Measurements from ENCODE around the gene PPP2R2D.
"Not testable (repeated sequence)": the region's sequence is repeated elsewhere in the genome, so short reads cannot be mapped to it uniquely, and the experiment has no call there.

Gene PPP2R2D

DNA sequence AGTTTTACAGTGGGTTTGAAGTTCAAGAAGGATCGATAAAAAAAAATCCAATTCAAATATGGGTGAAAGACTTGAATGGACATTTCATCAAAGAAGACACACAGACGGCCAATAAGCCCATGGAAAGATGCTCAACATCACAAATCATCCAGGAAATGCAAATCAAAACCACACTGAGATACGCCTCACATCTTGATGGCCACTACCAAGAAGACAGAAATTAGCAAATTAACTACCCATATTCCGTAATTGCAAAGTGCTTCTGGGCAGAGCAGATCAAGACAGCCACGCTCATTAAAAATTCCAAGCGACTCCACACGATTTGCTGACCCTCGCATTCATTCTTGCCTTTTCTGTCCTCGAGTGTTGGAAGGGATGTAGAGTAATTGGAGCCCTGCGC is 34.1 kb upstream of the PPP2R2D start:
- DNase-seq = no peak

DNA sequence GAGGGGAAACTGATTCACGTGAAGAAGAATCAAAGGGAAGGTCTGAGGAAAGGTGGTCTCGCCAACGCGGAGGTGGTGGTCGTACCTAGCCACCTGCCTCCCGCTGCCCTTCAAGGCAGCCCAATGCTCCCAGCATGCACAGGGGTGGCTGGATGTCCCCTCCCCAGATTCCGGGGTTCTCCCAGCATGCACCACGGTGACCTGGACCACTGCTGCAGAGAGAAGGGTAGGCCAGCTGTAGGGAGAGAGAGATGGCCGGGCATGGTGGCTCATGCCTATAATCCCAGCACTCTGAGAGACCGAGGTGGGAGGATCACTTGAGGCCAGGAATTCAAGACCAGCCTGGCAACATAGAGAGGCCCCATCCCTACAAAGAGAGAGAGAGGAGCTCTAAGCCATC is 32.4 kb upstream of the PPP2R2D start:
- no peak for DNase-seq

DNA sequence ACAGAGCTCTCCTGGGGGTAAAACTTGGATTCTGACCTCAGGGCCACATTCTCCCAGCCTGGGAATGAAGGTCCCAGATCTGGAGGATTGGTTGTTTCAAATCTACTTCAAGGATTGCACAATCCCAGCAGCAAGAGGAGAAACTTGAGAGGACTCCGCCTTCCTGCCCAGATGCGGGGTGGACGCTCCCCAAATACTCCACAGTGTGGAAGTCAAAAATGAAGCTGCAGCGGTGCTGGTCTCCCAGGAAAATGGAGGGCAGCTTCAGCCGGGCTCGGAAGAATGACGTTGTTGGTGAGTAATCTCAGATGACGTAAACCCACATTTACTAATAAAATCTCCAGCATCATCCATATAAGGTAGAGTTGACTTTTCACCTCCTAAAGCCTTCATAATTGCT is 31.5 kb upstream of the PPP2R2D start:
- no peak for DNase-seq

DNA sequence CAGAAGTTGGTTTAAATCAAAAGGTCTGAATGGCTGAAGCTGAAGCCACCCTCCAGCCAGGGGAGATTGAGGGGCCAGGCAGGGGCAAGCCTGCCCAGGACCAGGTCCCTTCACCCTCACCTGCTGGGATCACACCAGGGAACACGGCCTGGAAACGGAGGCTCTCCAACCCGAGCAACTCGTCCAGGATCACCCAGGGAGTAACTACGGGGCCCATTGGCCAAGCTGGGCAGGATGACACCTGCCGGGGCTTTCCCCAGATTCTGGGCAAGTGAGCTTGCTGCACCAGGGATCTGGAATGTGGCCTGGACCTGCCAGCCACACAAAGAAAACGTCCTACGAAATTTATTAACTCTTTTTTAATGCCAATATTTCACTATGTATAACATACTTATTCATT is 30.4 kb upstream of the PPP2R2D start:
- DNase-seq = no peak

- no peak for DNase-seq
These were observed 29.8 kb upstream of the PPP2R2D start for GRCh38 chr10:131870831-131871672.

DNA sequence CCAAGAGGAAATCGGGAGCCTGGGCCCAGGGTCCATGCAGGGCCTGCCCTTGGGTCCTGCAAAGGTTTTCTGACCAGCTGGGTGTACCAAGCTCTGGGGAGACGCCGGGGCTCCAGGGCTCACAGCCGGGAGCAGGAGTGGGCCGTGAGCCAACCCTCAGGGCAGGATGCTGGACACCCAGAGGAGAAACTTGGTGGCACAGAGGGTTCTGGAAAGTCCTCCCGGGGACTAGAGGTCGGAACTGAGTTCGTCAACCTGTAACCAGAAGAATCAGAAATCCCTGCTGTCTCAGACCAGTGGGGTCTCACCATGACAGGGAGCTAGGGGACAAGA is 29.2 kb upstream of the PPP2R2D start:
- DNase-seq = no peak

GRCh38 chr10:131872011-131872826 is 28.6 kb upstream of the PPP2R2D start:
- DNase-seq = no peak

- no peak for DNase-seq
These were observed 27.9 kb upstream of the PPP2R2D start for GRCh38 chr10:131872827-131873375.

DNA sequence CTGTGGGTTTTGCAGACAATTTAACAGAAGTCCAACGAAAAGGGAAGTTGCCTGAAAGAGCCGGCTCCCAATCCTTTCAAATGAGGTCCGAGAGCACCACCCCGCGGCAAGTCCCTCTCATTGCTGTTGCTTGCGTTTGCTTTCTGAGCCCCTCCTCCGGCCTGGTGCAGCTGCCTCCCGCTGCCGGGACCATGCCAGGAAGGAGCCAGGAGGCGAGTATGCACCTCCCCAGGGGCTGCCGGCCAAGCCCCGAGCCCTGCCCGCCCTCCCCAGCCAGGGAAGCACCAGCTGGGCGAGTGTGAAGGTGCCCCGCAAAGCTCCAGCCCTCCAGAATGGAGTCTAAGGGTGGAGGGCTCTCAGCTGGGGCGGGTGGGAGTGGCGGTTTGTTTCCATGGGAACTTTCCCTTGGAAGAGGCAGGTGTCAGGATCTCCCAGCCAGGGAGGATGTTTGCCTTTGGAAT is 25.8 kb upstream of the PPP2R2D start:
- DNase-seq = peak in 53 of 56 donors; percentile 10 to 84 (median 61)

GRCh38 chr10:131875501-131875900 is 25.3 kb upstream of the PPP2R2D start:
- no peak for DNase-seq

DNA sequence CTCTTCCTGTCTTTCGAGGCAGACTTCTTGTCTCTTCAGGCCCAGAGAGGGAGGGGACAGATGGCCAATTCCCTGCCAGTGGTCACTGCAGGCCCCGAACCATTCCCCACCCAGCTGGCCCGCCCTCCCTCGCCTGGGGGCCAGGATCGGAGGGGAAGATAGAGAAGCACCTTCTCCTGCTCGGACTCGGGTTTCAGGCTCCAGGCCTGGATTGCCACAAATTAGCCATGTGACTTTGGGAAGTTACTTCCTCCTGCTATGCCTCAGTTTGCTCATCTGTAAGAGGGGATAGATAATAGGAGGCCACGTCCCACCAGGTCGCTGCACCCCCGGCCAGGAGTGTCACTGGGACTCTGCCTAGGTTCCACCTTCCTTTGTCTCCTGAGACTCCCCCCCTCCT is 24.8 kb upstream of the PPP2R2D start:
- no peak for DNase-seq

DNA sequence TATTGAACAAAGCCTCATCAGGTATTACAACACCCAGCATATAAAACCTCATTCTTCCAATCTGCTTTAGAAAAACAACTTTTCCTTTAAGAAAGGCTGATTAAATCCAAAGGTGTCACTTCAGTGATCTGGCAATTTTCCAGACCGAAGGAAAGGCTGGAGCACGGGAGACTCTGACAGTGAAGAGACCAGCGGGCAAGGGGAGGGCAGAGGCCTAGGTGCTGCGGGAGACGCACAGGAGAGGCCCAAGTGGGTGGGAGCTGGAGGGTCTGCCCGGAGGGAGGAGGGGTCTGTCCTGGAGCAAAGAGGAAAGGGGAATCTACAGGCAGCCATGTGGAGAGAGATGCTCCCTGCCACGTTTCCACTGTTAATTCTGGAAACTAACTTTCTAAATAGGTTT is 24.3 kb upstream of the PPP2R2D start:
- no peak for DNase-seq

- no peak for DNase-seq
These were observed 20.7 kb upstream of the PPP2R2D start for GRCh38 chr10:131880016-131880590.

- DNase-seq = no peak
These were observed 19.5 kb upstream of the PPP2R2D start for GRCh38 chr10:131881104-131881880.

- DNase-seq = no peak
These were observed 18.7 kb upstream of the PPP2R2D start for GRCh38 chr10:131882151-131882550.

DNA sequence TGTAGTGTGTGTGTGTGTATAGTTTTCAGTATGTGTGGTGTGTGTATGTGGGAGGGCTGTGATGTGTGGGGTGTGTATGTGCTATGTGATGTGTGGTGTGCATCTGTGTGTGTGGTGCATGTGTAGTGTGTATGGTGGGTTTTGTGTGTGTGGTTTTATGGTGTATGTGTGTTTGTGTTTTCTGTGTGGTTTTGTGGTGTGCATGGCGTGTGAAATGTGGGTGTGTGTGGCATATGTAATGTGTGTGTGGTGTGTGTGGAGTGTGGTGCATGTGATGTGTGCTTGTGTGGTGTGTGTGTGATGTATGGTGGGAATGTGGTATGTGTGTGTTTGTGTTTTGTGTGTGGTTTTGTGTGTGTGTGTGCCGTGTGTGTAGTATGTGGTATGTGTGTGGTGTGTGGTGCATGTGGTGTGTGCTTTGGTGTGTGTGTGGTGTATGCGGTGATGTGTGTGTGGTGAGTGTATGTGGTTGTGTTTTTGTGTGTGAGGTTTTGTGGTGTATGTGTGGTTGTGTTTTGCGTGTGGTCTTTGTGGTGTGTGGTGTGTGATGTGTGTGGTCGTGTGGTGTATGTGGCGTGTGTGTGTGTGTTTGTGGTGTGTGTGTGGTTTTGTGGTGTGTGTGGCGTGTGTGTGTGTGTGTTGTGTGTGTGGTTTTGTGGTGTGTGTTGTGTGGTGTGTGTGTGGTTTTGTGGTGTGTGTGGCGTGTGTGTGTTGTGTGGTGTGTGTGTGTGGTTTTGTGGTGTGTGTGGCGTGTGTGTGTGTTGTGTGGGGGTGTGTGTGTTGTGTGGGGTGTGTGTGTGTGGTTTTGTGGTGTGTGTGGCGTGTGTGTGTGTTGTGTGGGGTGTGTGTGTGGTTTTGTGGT is 18.0 kb upstream of the PPP2R2D start:
- DNase-seq = no peak

- DNase-seq = not testable (repeated sequence)
These were observed 17.0 kb upstream of the PPP2R2D start for GRCh38 chr10:131883621-131884393.

- peak in 40 of 56 donors; percentile 7 to 71 (median 32) for DNase-seq
These were observed 15.2 kb upstream of the PPP2R2D start for GRCh38 chr10:131885391-131886165.

All from amygdala (tissue), 56 donors.